Cardiac muscle cell (in vitro differentiated cells and primary cell): Measurements from ENCODE around the gene HPSE2. TPM values are rescaled to one million over a fixed set of nuclear protein-coding genes. Genes with fewer than 3 reads are reported as not detected.
A peak's percentile ranks its signal among the peaks of the same experiment; 100 is the strongest.

Experiments used
- DNase-seq, 2 donors: peaks; one replicate each; pipeline versions ENCODE4 v3.0.0 to v3.0.0-alpha.2; 2010 to 2017; ENCODE audit warnings: low read depth in 1 of 2, low spot score in 1 of 2
- H3K27ac ChIP-seq: fragments of 200-600 bp; sonication (generic); 2 replicates; pipeline ENCODE4 v1.5.1; 2016
- H3K27me3 ChIP-seq: fragments of 200-600 bp; sonication (generic); 2 replicates; pipeline ENCODE4 v1.6.0; 2016; ENCODE audit warnings: control low read depth
- H3K36me3 ChIP-seq: fragments of 200-600 bp; sonication (generic); 2 replicates; pipeline ENCODE4 v1.5.1; 2016; ENCODE audit warnings: control low read depth
- H3K4me1 ChIP-seq: fragments of 200-600 bp; sonication (generic); 2 replicates; pipeline ENCODE4 v1.8.1; 2017; ENCODE audit warnings: low read depth, mild to moderate bottlenecking, mixed run types
- H3K4me3 ChIP-seq: fragments of 200-600 bp; sonication (generic); 2 replicates; pipeline ENCODE4 v1.5.1; 2016; ENCODE audit warnings: mild to moderate bottlenecking
- H3K9me3 ChIP-seq: fragments of 200-600 bp; sonication (generic); 2 replicates; pipeline ENCODE4 v1.5.1; 2017; ENCODE audit warnings: low read depth, mild to moderate bottlenecking, control low read depth
- polyA plus RNA-seq: library from polyadenylated mRNA; unstranded; fragments of >200 nt; fragmentation: Nextera tagmentation; extraction: Ambion mirVana; gene quantifications from 2 replicates; pipeline ENCODE4 v1.2.1, GENCODE V29; 2016
- total RNA-seq: library from RNA; depleted of rRNA; stranded (reverse); fragments of >200 nt; gene quantifications from 2 replicates; pipeline ENCODE4 v1.2.3, GENCODE V29; 2016
- TF ChIP-seq, protein P1 (sequence below): IDR thresholded peaks from 2 replicates; pipeline ENCODE4 v1.5.1; 2012; ENCODE audit warnings: low read depth, mild to moderate bottlenecking, low read length

HPSE2 gene
- total and polyA plus RNA-seq, 2 experiments from 2014 or later = 0.87 to 6.1 TPM

DNA sequence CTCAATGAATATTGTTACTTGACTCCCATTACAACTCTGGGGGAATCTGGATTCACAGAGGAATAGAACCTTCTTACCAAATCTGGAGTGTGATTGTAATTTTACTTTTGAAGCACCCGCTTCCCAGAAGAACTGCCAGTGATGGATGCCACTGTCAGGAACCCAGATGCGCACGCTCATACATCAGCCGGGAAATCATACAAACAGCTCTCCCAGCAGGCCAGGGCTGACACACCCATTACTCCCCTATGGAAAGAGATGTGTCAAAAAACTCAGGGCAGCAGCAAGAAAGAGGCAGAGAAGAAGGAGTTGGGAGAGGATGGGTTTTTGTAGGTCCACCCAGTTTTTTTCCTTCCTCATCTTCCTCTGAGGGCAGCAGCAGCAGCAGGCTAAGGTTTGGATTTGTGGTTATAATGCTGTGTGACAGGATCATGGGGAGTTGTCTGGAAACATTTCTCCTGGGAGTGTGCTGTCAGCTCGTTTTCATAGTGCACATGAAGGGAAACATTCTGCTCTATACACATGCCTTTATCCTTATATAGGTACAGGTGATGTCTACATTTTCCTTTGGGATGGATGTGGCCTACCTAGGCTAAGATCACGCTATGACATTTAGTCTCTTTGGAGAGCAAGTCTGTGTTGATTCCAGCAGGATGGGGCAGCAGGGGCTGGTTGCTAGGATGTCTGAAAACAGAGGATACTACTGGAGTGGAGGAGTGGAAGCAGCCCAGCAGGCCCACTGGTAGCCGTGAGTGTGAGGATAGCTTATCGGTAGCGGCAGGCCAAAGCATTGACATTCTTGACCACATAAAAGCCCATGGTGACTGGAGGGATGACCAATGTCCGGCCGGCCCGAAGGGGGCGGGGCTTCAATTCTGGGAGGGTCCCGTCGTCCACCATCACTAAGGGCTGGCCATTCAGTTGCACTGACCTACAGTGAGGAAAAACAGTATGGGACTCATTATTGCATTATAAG, 776.6 kb downstream of the HPSE2 start:
- TF ChIP-seq, protein P1, sequence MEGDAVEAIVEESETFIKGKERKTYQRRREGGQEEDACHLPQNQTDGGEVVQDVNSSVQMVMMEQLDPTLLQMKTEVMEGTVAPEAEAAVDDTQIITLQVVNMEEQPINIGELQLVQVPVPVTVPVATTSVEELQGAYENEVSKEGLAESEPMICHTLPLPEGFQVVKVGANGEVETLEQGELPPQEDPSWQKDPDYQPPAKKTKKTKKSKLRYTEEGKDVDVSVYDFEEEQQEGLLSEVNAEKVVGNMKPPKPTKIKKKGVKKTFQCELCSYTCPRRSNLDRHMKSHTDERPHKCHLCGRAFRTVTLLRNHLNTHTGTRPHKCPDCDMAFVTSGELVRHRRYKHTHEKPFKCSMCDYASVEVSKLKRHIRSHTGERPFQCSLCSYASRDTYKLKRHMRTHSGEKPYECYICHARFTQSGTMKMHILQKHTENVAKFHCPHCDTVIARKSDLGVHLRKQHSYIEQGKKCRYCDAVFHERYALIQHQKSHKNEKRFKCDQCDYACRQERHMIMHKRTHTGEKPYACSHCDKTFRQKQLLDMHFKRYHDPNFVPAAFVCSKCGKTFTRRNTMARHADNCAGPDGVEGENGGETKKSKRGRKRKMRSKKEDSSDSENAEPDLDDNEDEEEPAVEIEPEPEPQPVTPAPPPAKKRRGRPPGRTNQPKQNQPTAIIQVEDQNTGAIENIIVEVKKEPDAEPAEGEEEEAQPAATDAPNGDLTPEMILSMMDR = no peak
- peaks cover 40% of the 10 kb centered on the region for H3K4me1 ChIP-seq

GRCh38 chr10:98457721-98458120, 777.9 kb downstream of the HPSE2 start:
- H3K4me1 ChIP-seq = peaks cover 34% of the 10 kb centered on the region
- no peak overlapping the region for H3K27ac ChIP-seq
- no peaks in the 10 kb centered on the region for H3K9me3 ChIP-seq
- no peak for DNase-seq
- no peaks in the 10 kb centered on the region for H3K36me3 ChIP-seq
- TF ChIP-seq, protein P1 = no peak
- no peaks in the 10 kb centered on the region for H3K27me3 ChIP-seq
- H3K4me3 ChIP-seq = no peak overlapping the region

More for the DNA sequence above, 776.6 kb downstream of the HPSE2 start:
- Histone ChIP-seq H3K27me3 (no peaks in the 10 kb centered on the region), H3K9me3 (no peaks in the 10 kb centered on the region), H3K4me3 (no peak overlapping the region), H3K36me3 (no peaks in the 10 kb centered on the region), H3K27ac (peak overlapping the region; percentile 8)
- no peak for DNase-seq

DNA sequence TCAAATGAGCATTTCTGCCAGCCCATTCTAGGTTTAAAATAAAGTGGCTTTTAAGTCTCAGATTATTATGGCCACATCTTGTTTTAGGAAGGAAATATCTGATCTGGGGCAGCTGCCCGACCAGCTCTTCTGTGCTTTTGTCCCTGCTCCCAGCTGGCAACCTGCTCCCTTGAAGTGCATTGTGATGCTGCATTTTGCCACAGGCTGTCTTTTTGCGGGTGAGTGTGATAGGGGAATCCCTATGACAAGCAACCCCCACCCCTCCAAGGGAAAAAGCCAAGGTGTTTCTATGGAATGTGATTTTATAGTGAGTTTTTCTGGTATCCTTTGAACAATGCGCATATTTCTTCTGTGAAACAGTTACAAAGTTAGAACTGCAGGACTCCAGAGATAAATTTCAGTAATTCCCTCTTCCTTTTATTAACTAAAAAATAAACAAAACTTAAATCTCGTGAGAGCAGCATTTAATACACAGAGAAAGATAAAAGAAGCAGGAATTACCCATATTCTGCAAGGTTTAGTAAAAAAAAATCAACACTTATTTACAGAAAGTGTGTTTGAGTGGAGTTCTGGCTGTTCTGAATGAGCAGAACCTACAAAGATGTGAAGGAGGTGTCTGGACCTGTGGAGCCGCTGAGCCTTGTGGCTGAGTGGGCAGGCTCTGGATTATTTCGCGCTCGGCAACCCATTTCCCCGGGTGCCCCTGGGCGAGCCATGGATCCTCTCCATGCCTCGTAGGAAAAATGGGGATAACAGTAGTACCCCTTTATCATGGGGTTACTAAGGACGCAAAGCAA, 778.8 kb downstream of the HPSE2 start:
- Histone ChIP-seq H3K27ac (no peak overlapping the region), H3K4me1 (peaks cover 31% of the 10 kb centered on the region), H3K4me3 (no peak overlapping the region), H3K36me3 (no peaks in the 10 kb centered on the region), H3K27me3 (no peaks in the 10 kb centered on the region), H3K9me3 (no peaks in the 10 kb centered on the region)
- no peak for DNase-seq
- TF ChIP-seq, protein P1 = no peak

DNA sequence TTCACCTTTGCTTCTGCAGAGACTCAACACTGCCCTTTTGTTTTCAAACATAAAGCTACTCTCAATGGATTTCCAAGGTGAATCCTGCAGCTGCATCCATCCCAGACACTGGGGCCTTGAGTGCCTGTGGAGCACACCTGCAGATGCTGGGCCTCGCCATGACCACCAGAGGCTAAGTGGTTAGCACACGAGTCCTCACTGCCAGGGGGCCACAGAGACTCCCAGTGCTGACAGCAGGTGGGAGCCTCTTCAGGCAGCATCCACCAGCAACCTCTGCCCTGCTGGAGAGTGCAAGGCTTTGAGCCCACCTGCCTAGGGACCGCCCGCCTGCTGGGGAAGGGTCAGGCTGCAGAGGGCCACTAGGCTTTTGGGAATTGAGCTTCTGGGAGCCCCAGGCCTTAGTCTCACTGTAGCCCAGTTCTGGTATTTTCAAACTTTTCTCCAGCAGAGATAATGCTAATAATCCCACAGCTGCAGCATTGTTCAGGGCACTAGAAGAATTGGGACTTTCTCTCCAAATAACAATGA, 779.5 kb downstream of the HPSE2 start:
- H3K9me3 ChIP-seq = no peaks in the 10 kb centered on the region
- TF ChIP-seq, protein P1 = no peak
- no peaks in the 10 kb centered on the region for H3K36me3 ChIP-seq
- no peak overlapping the region for H3K4me3 ChIP-seq
- H3K27ac ChIP-seq = no peak overlapping the region
- peaks cover 23% of the 10 kb centered on the region for H3K4me1 ChIP-seq
- no peak for DNase-seq
- H3K27me3 ChIP-seq = no peaks in the 10 kb centered on the region

DNA sequence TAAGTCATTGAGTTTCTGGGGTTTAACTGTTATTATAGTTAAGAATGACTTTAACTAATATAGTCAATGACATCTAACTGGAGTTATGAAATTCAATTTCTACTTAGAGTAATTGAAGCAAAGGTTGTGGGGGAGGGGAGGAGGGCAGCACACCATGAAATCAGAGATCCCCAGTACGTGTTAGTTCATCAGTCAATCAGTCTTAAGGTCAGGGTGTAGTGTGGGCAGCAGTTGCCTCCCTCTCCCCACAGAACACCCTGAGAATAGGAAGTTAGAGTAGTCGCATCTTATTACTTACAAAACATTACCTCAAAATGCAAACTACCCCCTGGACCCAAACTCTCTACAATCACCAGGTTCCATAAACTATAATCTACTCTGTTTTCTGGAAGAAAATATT, 781.9 kb downstream of the HPSE2 start:
- TF ChIP-seq, protein P1 = no peak
- Histone ChIP-seq H3K27me3 (no peaks in the 10 kb centered on the region), H3K9me3 (no peaks in the 10 kb centered on the region), H3K4me3 (no peak overlapping the region), H3K27ac (no peak overlapping the region), H3K36me3 (no peaks in the 10 kb centered on the region), H3K4me1 (peaks cover 15% of the 10 kb centered on the region)
- no peak for DNase-seq
